AML-193 (cell line): ENCODE measurements around the gene KCNA2.

Source experiments
- DNase-seq, 2 experiments: peaks; one replicate each; lab custom pipeline; 2025; lab: John Stamatoyannopoulos, UW

KCNA2 gene

DNA sequence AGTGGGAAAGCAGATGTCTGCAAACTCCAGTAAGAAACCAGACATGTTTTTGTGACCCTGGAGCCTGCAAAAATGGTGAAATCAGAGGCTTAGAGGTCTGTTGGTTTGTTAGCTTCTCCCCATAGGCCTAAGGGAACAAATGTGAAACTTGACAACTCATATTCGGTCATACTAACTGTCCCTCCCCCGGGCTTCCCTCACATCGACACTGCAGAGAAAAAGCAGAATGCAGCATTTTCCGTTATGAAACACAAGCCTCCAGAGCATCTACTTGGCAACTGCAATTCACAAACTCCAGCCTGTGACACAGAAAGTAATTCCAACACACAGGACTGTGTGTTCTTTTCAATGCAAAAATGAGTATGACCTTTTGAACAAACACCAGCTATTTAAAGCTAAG, 3.7 kb downstream of the KCNA2 start:
- no peak for DNase-seq

- DNase-seq, result no peak
Observed at GRCh38 chr1:110601332-110601731, 4.8 kb downstream of the KCNA2 start.

DNA sequence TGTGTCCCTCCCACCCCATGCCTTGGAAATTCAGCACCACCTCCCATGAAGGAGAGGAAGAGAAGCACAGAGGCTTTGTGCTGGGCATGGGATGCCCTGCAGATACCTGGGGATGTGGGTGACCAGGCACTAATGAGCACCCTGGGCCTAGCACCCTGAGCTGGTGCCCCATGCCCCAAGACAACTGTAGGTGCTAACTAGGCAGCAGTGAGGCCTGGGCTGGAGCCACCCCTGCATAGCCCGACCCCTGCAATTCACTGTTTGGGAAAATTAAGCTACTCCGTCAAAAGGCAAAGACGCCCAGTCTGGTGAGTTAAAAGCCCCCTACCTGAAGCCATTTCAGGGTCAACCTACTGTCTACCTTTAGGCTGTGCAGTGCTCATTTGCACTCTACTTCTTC, 5.4 kb downstream of the KCNA2 start:
- DNase-seq, result no peak

GRCh38 chr1:110597966-110598365, 8.2 kb downstream of the KCNA2 start:
- DNase-seq, result no peak

DNA sequence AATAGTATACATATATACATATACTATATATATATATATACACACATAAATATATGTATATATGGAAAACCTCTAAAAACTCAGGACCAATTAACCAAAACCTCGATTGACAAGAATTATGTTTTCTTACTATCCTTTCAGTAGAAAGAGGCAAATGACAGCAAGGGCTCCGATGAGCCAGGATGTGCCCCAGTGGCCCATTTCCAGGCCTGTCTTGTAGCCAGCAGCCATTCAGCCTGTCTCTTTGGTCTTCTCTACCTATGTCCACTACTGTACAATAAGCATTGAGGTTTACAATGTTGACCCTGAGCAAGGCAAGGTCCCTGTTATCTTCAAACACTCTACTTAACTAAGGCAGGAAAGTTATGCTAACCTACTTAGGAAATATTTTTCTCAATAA, 9.8 kb downstream of the KCNA2 start:
- DNase-seq, result no peak

GRCh38 chr1:110595353-110595710, 10.8 kb downstream of the KCNA2 start:
- no peak for DNase-seq

- no peak for DNase-seq
Observed at GRCh38 chr1:110594456-110595352, 11.5 kb downstream of the KCNA2 start.

GRCh38 chr1:110593902-110594301, 12.3 kb downstream of the KCNA2 start:
- no peak for DNase-seq

GRCh38 chr1:110591956-110592355, 14.2 kb downstream of the KCNA2 start:
- DNase-seq, result no peak

DNA sequence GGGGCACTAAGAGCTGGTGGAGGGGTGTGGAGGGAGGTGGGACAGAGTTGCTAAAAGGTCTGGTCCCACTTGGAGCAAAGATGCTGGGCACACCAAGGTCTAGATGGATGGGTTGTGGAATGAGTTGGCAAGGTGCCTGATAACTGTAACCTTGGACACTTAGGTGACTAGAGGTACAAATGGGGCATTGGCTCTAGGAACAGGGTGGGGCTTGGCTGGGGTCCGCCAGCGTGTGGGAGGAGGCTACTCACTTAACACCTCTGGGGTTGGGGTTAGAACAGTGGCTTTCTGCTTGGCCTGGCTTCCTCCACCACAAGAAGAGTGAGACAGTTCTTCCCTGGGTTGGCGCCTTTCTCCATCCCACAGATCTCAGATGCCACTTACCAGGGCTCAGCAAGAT, 17.2 kb downstream of the KCNA2 start:
- DNase-seq, result no peak

GRCh38 chr1:110588486-110588885, 17.7 kb downstream of the KCNA2 start:
- no peak for DNase-seq

GRCh38 chr1:110587906-110588305, 18.3 kb downstream of the KCNA2 start:
- DNase-seq, result no peak

- DNase-seq, result no peak
Observed at GRCh38 chr1:110585481-110585880, 20.7 kb downstream of the KCNA2 start.

GRCh38 chr1:110584045-110584444, 22.1 kb downstream of the KCNA2 start:
- no peak for DNase-seq

- DNase-seq, result no peak
Observed at GRCh38 chr1:110583505-110583904, 22.7 kb downstream of the KCNA2 start.

DNA sequence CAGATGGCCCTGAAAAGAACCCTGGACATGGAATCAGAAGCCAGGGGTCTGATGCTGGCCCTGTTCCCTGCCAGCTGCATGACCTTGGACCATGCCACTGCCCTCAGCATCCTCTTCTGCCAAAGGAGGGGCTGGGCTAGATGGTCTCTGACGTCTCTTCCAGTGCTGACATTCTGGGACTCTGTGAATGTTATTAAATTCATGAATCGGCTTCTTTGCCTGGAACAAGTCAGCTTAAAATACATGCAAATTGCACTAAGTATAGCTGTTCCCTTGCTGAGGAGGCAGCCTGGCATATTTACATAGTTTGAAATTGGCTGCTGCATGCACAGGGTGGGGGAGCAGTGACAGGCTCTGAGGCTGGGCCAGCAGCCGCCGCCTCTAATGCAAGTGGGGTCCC, 23.8 kb downstream of the KCNA2 start:
- DNase-seq, result no peak

GRCh38 chr1:110581682-110582145, 24.4 kb downstream of the KCNA2 start:
- DNase-seq, result no peak

- DNase-seq, result no peak
Observed at GRCh38 chr1:110580244-110580643, 25.9 kb downstream of the KCNA2 start.

DNA sequence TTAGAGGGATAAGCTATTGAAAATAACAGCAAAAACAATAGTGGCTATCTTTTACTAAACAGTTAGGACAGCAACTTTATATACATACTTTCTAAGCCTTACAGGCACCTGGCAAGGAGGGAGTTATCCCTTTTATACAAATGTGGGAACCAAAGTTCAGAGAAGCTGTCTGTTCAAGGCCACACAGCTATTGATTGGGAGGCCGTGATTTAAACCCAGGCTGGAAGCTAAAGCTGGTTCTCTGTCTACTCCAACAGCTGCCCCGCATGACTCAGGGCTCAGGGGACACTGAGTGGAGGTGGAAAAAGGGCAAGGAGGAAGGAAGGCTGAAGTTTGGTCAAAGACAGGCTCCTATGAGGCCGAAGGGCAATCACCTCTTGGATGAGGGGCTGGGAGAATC, 26.7 kb downstream of the KCNA2 start:
- no peak for DNase-seq

GRCh38 chr1:110576441-110576840, 29.7 kb downstream of the KCNA2 start:
- no peak for DNase-seq

- no peak for DNase-seq
Observed at GRCh38 chr1:110573314-110573713, 32.8 kb downstream of the KCNA2 start.

DNA sequence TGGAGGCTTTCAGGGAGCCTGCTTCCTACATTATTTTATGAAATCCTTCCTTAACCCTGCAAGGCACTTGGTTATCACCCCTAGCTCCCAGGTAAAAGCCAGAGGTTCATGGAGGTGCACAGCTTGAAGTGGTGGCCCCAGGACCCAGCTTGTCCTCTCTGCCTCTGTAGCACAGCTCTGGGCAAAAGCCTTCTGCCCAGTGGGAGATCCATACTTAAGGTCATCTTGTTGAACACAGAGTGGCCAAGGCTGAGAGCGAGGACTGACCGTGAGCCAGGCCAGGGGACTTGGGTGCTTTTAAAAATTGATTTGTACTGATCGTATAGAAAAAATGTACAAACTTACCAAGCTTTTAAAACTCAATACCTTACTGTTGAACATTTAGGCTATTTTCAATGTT, 33.4 kb downstream of the KCNA2 start:
- DNase-seq, result no peak

- DNase-seq, result no peak
Observed at GRCh38 chr1:110570901-110571300, 35.3 kb downstream of the KCNA2 start.

GRCh38 chr1:110570307-110570706, 35.9 kb downstream of the KCNA2 start:
- DNase-seq, result no peak
